ENCODE data around the gene VSIG8.
A peak's percentile ranks its signal among the peaks of the same experiment; 100 is the strongest.
"Not testable (repeated sequence)": the region's sequence is repeated elsewhere in the genome, so short reads cannot be mapped to it uniquely, and the experiment has no call there.

VSIG8 gene, protein sequence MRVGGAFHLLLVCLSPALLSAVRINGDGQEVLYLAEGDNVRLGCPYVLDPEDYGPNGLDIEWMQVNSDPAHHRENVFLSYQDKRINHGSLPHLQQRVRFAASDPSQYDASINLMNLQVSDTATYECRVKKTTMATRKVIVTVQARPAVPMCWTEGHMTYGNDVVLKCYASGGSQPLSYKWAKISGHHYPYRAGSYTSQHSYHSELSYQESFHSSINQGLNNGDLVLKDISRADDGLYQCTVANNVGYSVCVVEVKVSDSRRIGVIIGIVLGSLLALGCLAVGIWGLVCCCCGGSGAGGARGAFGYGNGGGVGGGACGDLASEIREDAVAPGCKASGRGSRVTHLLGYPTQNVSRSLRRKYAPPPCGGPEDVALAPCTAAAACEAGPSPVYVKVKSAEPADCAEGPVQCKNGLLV

DNA sequence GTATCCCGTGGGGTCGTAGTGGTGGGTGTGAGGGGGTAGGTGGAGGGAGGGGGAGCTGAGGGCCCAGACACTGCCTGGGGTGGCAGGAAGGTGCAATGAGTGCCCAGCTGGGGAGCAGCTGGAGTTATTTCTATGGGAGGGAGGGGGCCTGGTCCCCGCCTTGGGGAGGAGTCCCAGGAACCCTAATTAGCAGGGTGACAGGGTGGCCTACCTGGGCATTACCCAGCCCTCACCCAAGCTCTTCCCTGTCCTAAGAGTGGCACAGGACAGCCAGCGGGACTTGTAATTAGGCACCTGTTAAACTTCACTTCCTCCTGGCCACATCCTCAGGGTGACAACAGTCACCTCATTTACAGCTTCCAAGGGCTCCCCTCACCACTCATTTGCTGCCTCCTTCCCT lies at the start of gene VSIG8:
Gene VSIG8 (minus strand): TSS at position 101 of the 400 bp plus-strand sequence. CDS start 136 bp downstream, outside the sequence.
- no peak for DNase-seq

DNA sequence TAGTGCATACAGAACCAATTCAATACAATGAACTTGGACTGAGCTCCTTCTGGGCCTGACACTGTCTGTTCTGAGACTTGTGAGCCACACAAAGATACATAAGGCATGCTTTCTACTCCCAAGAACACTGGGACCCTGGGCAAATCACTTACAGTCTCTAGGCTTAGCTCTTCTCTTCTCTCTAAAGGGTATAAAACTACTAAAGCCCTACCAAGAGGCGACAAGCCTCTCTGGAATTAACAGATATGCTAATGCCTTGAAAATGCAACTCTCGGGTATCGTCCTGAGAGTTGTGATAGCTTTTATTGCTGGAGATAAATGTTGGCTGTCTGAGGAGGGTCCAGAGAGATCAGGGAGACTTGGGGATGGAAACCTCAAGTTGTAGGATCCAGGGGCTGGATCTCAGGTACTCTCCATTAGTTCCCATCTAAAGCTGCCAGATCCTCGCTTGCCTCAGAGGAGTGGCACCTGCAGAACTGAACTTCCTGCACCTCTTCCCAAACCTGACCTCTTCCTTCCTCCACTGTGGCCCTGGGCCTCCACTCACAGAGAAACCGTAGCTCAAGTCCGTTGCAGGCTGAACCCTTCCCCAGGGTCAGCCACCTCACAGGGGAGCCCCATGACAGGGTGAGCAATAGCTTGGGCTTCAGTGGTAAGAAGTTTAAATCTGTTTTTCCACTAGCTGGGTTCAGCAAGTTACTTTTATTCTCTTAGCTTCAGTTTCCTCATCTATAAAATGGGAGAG lies 49.0 kb upstream of the VSIG8 start:
- no peak for DNase-seq

DNA sequence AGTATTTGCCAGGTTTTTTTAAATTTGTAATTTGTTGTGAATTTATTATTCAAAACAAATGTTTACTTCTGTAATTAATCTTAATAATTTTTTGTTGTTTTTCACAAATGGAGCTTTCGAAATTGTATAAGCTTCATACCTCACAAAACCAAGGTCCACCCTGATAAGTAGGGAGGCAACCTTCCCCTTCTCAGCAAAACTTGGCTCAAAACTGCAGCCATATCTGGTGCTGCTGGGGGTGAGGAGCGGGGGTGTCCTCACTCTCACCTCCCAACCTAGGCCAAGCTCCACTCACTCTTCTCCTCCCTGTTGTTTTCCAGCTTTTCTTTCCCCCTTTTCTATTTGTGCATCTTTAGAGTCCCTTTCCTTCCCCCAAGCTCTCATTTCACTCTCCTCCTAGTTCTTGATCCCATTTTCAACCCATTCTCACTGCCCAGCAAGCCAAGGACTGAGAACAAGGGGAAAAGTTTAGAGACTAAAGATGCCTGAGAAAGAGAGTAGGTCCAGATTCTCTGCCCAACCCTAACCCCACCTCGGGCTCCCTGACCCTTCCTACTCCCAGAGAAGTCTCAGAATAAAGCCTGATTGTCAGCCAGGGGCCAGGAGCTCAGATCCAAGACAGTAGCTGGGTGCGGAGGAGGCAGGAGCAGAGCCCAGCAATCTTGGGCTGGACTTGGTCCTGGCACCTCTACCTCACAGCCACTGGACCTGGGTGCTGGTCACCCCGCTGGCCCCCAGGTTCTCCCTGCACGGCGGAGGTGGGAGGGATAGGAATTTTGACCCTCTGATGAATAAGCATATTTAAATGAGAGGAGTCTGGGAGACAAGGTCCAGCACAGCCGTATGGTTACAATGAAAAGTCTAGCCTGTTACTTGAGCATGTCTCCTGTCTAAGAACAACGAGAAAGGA lies 45.8 kb upstream of the VSIG8 start:
- DNase-seq = no peak

DNA sequence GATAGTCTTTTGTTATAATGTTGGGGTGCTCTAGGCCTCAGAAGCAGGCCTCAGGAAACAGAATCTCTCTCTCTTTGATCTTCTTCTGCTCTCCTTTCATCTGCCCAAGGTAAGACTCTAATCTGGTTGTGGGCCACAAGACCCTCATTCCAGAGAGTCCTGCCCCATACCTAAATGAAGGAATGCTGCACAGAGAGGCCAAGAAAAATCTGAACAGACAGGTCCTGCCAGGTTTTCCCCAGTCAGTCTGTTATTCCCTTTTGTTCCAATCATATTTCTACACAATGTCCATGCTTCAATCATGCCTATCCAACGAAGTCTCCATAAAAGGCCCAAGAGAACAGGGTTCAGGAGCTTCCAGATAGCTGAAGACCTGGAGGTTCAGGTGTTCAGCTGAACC lies 44.5 kb upstream of the VSIG8 start:
- no peak for DNase-seq

DNA sequence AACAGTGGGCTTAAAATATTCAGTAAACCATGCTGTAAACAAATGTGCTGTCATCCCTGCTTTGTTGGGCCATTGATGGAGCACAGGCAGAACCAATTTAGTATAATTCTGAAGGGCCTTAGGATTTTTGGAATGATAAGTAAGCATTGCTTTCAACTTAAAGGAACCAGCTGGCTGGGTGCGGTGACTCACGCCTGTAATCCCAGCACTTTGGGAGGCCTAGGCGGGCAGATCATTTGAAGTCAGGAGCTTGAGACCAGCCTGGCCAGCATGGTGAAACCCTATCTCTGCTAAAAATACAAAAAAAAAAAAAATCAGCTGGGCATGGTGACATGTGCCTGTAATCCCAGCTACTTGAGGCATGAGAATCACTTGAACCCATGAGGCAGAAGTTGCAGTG lies 41.6 kb upstream of the VSIG8 start:
- DNase-seq = not testable (repeated sequence)

DNA sequence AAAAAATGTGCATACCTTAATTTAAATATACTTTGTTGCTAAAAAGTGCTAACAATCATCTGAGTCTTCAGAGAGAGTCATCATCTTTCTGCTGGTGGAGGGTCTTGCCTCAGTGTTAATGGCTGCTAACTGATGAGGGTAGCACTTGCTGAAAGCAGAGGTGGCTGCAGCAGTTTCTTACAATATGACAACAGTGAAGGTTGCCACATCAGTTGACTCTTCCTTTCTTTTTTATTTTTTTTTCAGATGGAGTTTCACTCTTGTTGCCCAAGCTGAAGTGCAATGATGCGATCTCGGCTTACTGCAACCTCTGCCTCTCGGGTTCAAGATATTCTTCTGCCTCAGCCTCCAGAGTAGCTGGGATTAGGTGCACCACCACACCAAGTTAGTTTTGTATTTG lies 40.1 kb upstream of the VSIG8 start:
- DNase-seq = no peak

DNA sequence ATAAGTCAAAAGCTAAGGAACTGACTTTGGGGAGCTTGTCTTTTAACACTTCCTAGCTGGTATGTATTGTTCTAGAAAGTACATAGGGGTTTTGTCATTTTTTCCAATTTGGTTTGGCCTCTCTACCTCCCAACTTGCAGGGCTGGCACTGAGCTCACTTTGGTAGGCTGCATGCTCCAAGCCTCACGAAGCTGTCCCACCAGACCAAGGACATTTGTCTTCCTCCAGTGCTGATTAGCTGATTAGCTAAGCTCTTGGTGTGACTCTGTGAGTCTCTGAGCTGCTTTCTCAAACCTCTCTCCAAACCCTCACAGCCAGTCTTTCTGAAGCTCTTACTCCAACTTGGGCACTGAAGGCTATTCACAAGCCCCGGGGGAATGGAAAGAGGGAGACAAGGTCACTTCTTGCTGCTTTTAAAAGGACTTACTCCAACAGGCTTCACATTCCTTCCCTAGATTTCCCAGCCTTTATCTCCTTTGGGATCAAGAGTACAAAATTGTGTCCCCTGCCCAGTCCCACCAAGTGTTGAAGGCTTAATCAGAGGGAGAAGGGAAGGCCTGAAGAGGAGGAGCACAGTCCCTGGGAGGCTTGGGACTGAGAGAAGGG lies 38.4 kb upstream of the VSIG8 start:
- no peak for DNase-seq

DNA sequence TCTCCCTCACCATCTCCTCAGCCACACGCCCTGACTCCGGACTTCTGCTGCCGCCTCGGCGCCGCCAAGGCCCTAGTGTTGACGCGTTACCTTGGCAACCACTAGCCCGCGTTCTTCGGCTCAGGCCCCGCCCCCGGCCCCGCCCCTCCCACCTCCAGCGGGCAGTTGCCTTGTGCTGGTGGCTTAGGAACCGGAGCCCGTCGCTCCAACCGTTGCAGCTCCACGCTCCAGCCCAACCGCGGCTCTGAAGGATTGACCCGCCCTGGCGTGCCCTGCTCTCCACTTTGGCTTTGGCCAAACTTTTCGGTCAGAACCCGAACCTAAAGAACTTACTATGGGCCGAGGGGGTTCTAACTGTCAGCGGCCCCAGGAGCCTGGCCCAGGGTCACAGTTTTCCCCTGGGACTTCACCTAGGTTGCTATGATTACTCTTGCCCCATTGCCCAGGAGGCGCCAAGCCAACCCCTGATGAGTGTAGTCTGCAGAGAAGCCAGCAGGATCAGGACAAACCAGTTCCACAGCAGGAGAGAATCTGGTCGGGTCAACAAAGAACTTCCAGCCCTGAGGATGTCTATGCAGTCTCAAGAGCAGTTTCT lies 37.7 kb upstream of the VSIG8 start, which contains the start of gene CFAP45:
Gene CFAP45 (minus strand): TSS at position 80 of the 595 bp plus-strand sequence. CDS start 67 bp downstream, at position 13.
- peak; percentile 90 for DNase-seq

DNA sequence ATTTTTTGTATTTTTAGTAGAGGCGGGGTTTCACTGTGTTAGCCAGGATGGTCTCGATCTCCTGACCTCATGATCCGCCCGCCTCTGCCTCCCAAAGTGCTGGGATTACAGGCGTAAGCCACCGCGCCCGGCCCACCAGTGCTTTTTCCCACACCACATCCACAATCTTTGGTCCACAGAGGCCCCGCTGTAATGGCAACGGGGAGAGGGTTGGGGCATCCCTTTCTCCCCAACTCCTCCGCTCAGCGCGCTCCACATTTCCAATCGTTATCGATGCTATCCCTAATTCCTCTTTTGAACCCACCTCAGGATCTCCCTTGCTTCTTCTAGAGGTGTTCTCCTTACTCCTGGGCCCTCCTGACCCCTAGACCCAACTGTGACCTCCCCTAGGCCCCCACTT lies 37.2 kb upstream of the VSIG8 start:
- not testable (repeated sequence) for DNase-seq

DNA sequence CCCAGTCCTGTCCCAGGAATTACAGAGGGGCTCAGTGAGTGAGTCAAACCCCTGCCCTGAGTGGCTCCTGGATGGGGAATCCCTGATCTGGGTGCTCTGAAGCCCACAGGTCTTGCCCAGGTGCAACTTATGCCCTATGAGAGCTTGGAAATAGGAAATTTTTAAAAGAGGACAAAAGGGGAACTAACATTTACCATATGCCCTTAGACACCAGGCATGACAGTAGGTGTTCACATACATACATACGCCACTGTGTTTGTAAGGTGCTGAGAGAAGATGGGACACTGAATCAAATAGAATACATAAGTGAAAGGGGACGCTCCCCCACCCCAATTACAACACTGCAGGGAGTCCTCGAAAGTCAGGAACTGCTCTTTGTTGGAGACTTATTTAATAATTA lies 36.1 kb upstream of the VSIG8 start:
- no peak for DNase-seq

DNA sequence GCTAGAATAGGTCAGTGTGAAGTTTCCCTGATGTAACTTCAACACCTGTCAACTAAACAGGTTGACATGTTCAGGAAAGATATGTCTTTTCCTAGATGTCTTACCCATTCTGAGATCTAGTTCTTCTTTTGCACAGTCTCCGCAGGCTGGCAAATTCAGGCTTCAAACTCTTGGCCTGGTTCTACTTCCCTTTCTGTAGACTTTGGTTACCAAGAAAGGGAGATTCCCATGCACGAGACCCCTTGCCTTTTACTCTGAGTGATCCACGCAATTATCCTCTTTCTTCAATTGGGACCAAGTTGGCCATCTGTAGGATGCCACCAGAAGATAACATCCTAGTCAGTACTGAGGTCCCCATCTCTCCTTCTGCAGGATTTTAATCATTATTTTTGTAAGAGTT lies 35.5 kb upstream of the VSIG8 start:
- no peak for DNase-seq

DNA sequence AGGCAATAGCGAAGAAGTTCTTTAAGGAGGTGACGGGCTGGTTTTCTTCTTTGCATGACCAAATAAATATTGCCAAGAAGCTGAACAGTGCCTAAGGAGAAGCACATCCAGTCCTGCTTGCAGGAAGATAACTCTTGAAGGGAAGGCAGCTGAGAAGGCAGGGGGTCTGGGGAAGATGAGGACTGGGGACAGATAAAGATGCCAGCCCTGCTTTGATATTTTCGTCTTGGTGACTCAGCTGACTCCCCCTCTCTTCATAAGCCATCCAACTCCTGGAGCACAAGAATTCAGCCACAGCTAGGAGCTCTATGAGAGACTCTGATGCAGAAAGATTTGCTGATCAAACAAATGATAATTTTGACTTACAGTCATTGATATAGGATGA lies 34.1 kb upstream of the VSIG8 start:
- no peak for DNase-seq

DNA sequence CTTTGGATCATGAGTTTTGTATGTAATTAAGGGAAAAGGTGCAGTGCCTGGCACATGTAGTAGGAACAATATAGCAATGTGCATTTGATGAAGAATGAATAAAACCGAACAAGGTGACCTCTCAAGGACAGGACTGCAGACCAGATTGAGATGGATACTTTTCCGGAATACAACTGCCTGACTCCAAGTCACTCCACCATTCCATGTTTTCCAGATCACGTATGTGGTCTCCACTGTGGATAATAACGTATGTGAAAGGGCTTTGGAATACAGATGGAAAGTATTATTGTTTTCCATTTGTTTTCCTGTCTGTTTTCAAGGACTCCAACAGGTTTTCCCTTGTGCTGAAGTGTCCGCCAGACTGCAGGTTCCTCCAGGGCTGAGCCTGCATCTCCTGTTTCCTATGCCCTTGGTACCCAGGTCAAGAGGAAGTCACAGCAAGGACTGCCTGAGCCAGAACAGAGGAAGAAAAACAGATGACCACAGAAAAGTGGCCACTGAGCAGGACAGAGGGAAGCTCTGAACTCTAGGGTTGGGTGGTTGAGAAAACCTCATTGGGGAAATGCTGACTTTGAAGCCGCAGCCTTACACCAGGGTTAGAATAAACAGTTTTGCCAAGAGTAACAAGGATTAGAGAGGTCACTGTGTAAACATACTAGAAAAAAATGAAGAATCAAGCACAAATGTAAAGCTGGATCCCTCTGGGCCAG lies 33.5 kb upstream of the VSIG8 start:
- DNase-seq = no peak

DNA sequence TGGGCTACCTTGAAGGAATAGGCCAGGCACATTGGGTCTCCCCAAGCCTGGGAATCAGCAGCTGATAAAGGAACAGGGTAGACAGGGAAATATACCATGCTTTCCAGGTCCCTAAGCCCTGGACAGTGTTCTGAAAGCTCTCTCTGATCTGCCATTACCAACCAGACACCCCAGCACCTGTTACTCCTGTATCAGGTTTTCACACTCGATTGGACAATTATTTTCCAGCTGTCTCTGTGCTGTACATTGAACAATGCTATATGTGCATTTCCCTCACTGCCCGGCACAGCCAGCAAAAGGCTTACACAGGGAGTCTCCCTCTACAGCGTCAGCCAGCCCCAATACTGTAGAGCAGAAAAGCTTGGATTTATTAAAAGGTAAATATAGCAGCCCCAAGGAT lies 32.8 kb upstream of the VSIG8 start:
- DNase-seq = no peak

DNA sequence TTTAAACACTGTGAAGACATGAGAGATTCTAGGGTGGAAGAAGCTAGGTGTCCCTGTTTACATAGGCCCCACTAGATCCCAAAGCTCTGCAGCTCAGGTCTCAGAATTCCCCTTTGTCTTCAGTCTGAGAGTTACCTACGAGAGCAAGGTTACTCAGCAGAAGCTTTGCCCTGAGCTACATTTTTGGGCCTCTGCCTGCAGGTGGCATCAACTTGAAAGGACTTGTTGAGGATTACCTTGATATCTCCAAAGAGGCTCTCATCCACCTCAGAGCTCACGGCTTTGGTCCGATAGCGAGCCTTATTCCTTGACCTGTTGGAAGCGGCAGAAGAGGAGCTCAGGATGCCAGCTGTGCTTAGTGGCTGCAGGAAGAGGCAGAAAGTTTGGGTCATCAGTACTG lies 30.5 kb upstream of the VSIG8 start:
- DNase-seq = no peak

DNA sequence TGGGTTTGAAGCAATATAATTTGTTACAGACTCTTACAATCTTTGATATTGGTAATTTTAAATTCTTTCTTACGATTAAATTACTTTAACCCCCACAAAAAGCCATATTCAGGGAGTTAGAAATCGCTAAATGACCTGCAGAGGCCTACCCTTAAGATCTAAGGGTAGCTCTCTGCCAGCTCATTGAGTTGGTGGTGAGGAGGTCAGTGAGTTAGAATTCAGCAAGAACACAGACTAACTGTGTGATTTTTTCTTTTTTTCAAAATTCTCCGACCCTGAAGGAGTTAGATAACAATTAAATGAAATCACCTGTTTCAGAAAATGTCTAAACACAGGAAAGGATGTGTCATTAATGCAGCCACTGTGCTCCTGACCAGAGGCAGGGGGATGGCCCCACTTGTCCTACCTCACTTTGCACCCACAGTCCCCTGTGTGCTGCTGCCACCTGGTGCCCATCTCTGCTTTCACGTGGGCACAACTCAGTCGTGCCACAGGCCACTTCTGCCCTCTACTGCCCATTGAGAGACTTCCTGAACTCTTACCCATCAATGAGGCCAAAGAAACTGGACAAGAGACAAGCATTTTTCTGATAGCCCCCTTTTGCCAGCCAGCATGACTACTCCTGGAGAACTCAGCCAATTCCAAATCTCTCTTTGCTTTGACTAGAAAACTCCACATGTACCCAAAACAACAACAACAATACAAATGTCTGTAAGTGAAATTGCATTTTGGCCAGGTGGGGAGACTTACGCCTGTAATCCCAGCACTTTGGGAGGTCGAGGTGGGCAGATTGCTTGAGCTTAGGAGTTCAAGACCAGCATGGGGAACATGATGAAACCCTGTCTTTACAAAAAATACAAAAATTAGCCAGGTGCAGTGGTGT lies 29.1 kb upstream of the VSIG8 start:
- DNase-seq = peak; percentile 81

DNA sequence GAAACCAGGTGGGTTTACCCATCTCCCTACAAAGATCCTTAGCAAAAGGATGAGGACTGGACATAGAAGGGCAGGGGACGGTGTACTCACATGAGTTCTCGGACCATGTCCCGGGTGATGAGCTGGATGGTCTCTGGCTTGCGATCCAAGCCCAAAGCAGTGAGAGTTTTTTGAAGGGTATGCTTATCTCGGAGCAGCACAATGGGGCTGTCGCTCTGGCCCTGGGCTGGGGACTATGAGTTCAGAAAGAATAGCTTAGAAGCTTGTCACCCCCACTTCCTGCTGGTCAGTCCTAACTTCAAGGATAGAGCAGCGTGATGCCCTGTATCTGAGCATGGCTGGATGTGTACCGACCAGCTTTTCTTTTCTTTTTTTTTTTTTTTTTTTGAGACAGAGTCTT lies 27.9 kb upstream of the VSIG8 start:
- no peak for DNase-seq

DNA sequence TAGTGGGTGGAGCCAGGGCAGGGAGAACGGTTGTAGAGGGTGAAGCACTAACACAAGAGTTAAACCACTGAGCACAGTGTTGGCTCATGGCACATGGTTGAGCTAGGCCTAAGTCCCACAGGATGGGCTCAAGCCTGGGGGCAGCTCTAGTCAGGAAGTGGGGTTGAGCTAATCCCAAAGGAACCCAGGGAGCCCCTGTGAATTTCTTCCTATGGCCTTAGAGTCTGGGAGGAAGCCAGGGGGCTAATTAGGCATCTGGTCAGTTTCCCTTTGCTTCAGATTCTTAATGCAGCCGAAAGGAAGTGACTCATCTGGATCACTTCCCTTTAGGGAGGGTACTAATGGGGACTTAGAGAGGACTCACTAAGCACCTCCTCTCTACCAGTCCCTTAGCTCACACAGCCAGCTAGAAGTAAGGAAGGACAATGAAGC lies 27.4 kb upstream of the VSIG8 start:
- no peak for DNase-seq

DNA sequence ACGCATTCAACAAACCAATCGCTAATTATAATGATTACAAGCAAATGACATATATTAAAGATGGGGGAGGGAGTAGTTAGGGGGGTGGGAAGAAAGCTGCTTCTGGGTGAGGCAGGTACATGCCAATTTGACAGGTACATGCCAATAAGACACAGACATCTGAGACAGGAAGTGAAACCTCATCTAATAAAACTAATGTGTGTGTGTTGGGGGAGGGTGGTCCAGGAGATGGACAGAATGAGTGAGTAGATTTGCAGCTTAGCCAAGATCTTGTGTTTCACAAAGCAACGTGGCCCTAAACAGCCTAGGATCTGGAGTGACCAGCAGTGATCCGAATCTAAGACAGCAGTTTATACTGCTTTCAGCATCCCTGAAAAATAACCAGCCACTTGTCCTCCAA lies 26.7 kb upstream of the VSIG8 start:
- DNase-seq = no peak

DNA sequence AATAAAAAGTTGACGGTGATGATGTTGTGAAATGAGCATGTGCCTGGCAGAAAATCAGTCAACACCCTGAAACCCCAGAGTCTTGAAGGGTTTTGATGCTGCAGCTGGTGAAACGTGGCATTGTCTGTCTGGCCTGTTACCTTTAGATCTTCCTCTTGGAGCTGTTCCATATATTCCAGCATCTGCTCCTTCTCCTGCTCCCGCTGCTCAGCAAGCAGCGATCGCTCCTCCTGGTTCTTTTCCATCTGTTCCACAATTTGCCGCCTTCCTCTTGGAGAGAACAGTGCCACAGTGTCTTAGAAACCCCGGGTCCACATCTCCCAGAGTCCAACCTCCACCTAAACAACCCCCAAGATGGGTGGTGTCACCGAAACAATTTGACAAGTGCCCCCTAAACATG lies 21.8 kb upstream of the VSIG8 start:
- no peak for DNase-seq

DNA sequence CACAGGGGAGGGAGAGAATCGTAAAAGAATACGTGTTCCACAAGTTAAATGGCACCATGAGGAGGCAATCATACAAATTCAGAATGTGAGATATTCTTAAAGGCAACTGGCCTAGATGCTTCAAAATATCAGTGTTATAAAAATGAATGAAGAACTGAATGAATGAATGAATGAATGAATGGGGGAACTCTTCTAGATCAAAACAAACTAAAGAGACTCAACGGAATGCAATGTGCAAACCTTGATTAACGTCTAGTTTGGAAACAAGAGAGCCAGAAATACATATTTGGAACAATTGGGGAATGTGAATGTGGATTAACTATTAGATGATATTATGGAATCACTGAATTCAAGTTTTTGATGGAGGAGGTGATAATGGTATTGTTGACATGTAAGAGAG lies 20.7 kb upstream of the VSIG8 start:
- DNase-seq = no peak

Measured in NCI-H510A (cell line).